Liver (tissue), 9 donors: Measurements from ENCODE around the gene ZFYVE27. TPM values are rescaled to one million over a fixed set of nuclear protein-coding genes. Genes with fewer than 3 reads are reported as not detected.
A peak's percentile ranks its signal among the peaks of the same experiment; 100 is the strongest.

Experiments used
- DNase-seq: peaks from one replicate; pipeline ENCODE4 v3.0.0-alpha.2; 2017; ENCODE audit warnings: low spot score
- H3K27ac ChIP-seq, 2 donors: one replicate each; pipeline ENCODE4 v1.7.0; 2013; ENCODE audit warnings: inconsistent platforms in 2 of 2, low read length in 2 of 2, control low read depth in 1 of 2, low read depth in 1 of 2, mild to moderate bottlenecking in 1 of 2
- H3K27me3 ChIP-seq, 4 donors: one replicate each; pipeline versions ENCODE4 v1.6.1 to v1.7.0; 2013; ENCODE audit warnings: low read length in 3 of 4, inconsistent platforms in 1 of 4, mild to moderate bottlenecking in 1 of 4, moderate library complexity in 1 of 4; ENCODE audit not compliant: control insufficient read depth in 4 of 4, insufficient read depth in 4 of 4
- H3K36me3 ChIP-seq, 4 donors: one replicate each; pipeline versions ENCODE4 v1.6.1 to v1.7.0; 2013; ENCODE audit warnings: low read length in 3 of 4, mild to moderate bottlenecking in 3 of 4, low read depth in 1 of 4, moderate library complexity in 1 of 4; ENCODE audit not compliant: control insufficient read depth in 4 of 4, insufficient read depth in 3 of 4
- H3K4me1 ChIP-seq, 4 donors: one replicate each; pipeline versions ENCODE4 v1.6.1 to v1.7.0; 2013; ENCODE audit warnings: low read length in 3 of 4, mild to moderate bottlenecking in 3 of 4, moderate library complexity in 1 of 4; ENCODE audit not compliant: control insufficient read depth in 4 of 4, insufficient read depth in 4 of 4
- H3K4me3 ChIP-seq, 3 donors: one replicate each; pipeline versions ENCODE4 v1.6.1 to v1.7.0; 2013; ENCODE audit warnings: low read length in 3 of 3, control low read depth in 1 of 3, low read depth in 1 of 3, mild to moderate bottlenecking in 1 of 3
- H3K9ac ChIP-seq, 2 donors: one replicate each; pipeline ENCODE4 v1.7.0; 2013; ENCODE audit warnings: low read length in 2 of 2, mild to moderate bottlenecking in 2 of 2, moderate library complexity in 2 of 2, control low read depth in 1 of 2, low read depth in 1 of 2
- H3K9me3 ChIP-seq, 4 donors: one replicate each; pipeline versions ENCODE4 v1.6.1 to v1.7.0; 2013; ENCODE audit warnings: low read length in 3 of 4; ENCODE audit not compliant: control insufficient read depth in 4 of 4
- EGR1 ChIP-seq, 2 donors: IDR thresholded peaks; 2 replicates each; pipeline ENCODE4 v1.6.1; 2016 to 2018; ENCODE audit warnings: antibody characterized with exemption in 2 of 2, low read depth in 2 of 2
- FOXA1 ChIP-seq: IDR thresholded peaks from 2 replicates; pipeline ENCODE4 v1.6.1; 2016; ENCODE audit warnings: antibody characterized with exemption
- FOXA2 ChIP-seq: IDR thresholded peaks from 2 replicates; pipeline ENCODE4 v1.6.1; 2016; ENCODE audit warnings: antibody characterized with exemption
- GABPA ChIP-seq, 2 donors: IDR thresholded peaks in 1 of 2; conservative IDR thresholded peaks in 1 of 2; 2 replicates each; pipeline ENCODE4 v1.6.1; 2016; ENCODE audit warnings: antibody characterized with exemption in 2 of 2, mild to moderate bottlenecking in 1 of 2, moderate library complexity in 1 of 2
- HNF4A ChIP-seq, 2 donors: conservative IDR thresholded peaks; 2 replicates each; pipeline ENCODE4 v1.6.1; 2016; ENCODE audit warnings: antibody characterized with exemption in 2 of 2, mild to moderate bottlenecking in 2 of 2
- HNF4G ChIP-seq: IDR thresholded peaks from 2 replicates; pipeline ENCODE4 v1.6.1; 2016; ENCODE audit warnings: antibody characterized with exemption
- JUND ChIP-seq, 2 donors: IDR thresholded peaks; 2 replicates each; pipeline ENCODE4 v1.6.1; 2016; ENCODE audit warnings: antibody characterized with exemption in 2 of 2
- NR2F2 ChIP-seq: IDR thresholded peaks from 2 replicates; pipeline ENCODE4 v1.6.1; 2016; ENCODE audit warnings: antibody characterized with exemption
- RAD21 ChIP-seq, 2 donors: IDR thresholded peaks; 2 replicates each; pipeline ENCODE4 v1.6.1; 2016; ENCODE audit warnings: antibody characterized with exemption in 2 of 2, mild to moderate bottlenecking in 2 of 2
- RXRA ChIP-seq, 2 donors: IDR thresholded peaks; 2 replicates each; pipeline ENCODE4 v1.6.1; 2017 to 2018; ENCODE audit warnings: antibody characterized with exemption in 2 of 2, mild to moderate bottlenecking in 1 of 2
- SP1 ChIP-seq: IDR thresholded peaks from 2 replicates; pipeline ENCODE4 v1.6.1; 2018; ENCODE audit warnings: antibody characterized with exemption, mild to moderate bottlenecking
- TAF1 ChIP-seq: conservative IDR thresholded peaks from 2 replicates; pipeline ENCODE4 v1.6.1; 2016; ENCODE audit warnings: antibody characterized with exemption, mild to moderate bottlenecking
- YY1 ChIP-seq: IDR thresholded peaks from 2 replicates; pipeline ENCODE4 v1.6.1; 2016; ENCODE audit warnings: antibody characterized with exemption, mild to moderate bottlenecking
- WGBS: extraction: QIAGEN DNeasy Blood & Tissue Kit; methylation state at CpG from one replicate; pipeline ENCODE4 v1.1.7; 2013; 5-methylcytosine and 5-hydroxymethylcytosine counted together
- polyA plus RNA-seq, 2 donors: library from polyadenylated mRNA; stranded (reverse) in 1 of 2; unstranded in 1 of 2; fragments of 200-250 nt in 1 of 2; fragments of >200 nt in 1 of 2; fragmentation: Nextera tagmentation in 1 of 2; extraction: Ambion mirVana in 1 of 2; gene quantifications; one replicate each; pipeline versions ENCODE4 v1.2.1 to v1.2.3, GENCODE V29; 2013 to 2015
- total RNA-seq, 2 donors: library from RNA; depleted of rRNA; stranded (reverse); fragments of >200 nt; gene quantifications; one replicate each; pipeline ENCODE4 v1.2.3, GENCODE V29; 2014
- TF ChIP-seq, protein P1 (sequence below): IDR thresholded peaks from 2 replicates; pipeline ENCODE4 v1.6.1; 2016; ENCODE audit warnings: antibody characterized with exemption, mild to moderate bottlenecking
- TF ChIP-seq, protein P2 (sequence below): IDR thresholded peaks from 2 replicates; pipeline ENCODE4 v1.6.1; 2016; ENCODE audit warnings: antibody characterized with exemption
- TF ChIP-seq, protein P3 (sequence below): fragments of 150-350 bp; IDR thresholded peaks from 2 replicates; pipeline ENCODE4 v1.5.1; 2017; ENCODE audit warnings: improper control_type of control experiment, low read depth, low read length; ENCODE audit not compliant: missing input control
- TF ChIP-seq, protein P4 (sequence below): IDR thresholded peaks from 2 replicates; pipeline ENCODE4 v1.6.1; 2016; ENCODE audit warnings: antibody characterized with exemption
- TF ChIP-seq, protein P5 (sequence below): IDR thresholded peaks from 2 replicates; pipeline ENCODE4 v1.6.1; 2016; ENCODE audit warnings: antibody characterized with exemption
- donor health status: healthy.
- donor health status: healthy.
- donor health status: healthy.
- donor health status: healthy.
- donor health status: healthy.

Gene ZFYVE27
- total and polyA plus RNA-seq, 4 donors: 10.2 to 25.9 (median 13.1) TPM

DNA sequence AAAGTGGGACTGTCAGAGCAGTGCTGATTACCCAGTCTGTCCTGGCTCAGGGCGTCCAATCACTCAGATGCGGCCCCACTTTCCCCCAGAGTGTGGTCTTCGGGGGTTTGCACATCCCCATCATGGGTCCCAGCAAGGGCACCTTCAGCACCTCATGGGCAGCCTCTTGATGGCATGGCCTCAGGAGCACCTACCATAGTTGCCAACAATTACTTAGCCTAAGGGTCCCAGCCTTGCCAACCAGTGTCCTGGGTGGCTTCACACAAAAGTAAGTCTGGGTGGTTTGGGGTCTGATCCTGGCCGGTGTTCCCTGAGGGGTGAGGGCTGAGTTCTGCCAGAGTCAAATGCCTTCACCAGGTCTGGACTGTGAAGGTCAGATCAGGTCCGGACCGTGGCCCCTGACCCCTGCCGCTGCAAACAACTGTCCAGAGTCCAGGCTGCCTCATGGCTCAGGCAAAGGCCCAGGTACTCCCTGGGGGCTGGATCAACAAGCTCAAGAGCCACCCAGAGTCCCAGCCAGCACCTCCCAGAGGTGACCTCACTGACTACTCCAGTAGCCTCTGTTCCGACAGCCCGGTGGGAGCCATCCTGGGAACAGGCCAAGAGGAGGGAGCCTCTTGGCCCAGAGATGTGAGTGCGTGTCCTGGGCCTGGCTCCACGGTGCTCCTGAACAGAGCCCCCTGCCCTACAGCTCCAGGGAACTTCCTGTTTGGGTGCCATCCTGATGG lies 29.6 kb upstream of the ZFYVE27 start:
- peak overlapping the region; percentile 55 to 69 for H3K27ac ChIP-seq
- peak; percentile 98 for TF ChIP-seq HNF4G
- TF ChIP-seq SP1: peak; percentile 92
- TF ChIP-seq, protein P1, sequence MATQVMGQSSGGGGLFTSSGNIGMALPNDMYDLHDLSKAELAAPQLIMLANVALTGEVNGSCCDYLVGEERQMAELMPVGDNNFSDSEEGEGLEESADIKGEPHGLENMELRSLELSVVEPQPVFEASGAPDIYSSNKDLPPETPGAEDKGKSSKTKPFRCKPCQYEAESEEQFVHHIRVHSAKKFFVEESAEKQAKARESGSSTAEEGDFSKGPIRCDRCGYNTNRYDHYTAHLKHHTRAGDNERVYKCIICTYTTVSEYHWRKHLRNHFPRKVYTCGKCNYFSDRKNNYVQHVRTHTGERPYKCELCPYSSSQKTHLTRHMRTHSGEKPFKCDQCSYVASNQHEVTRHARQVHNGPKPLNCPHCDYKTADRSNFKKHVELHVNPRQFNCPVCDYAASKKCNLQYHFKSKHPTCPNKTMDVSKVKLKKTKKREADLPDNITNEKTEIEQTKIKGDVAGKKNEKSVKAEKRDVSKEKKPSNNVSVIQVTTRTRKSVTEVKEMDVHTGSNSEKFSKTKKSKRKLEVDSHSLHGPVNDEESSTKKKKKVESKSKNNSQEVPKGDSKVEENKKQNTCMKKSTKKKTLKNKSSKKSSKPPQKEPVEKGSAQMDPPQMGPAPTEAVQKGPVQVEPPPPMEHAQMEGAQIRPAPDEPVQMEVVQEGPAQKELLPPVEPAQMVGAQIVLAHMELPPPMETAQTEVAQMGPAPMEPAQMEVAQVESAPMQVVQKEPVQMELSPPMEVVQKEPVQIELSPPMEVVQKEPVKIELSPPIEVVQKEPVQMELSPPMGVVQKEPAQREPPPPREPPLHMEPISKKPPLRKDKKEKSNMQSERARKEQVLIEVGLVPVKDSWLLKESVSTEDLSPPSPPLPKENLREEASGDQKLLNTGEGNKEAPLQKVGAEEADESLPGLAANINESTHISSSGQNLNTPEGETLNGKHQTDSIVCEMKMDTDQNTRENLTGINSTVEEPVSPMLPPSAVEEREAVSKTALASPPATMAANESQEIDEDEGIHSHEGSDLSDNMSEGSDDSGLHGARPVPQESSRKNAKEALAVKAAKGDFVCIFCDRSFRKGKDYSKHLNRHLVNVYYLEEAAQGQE: peak; percentile 55
- no peak for TF ChIP-seq TAF1
- peak; percentile 99 to 100 for TF ChIP-seq HNF4A (conservative IDR thresholded peaks at IDR 0.05)
- TF ChIP-seq GABPA (IDR thresholded peaks at IDR 0.05 in 1 of 2, conservative IDR thresholded peaks at IDR 0.05 in 1 of 2): no peak
- peak in 1 of 2 donors; percentile 50 for TF ChIP-seq RAD21 (IDR thresholded peaks at IDR 0.05)
- peak; percentile 43 for TF ChIP-seq YY1
- TF ChIP-seq, protein P2, sequence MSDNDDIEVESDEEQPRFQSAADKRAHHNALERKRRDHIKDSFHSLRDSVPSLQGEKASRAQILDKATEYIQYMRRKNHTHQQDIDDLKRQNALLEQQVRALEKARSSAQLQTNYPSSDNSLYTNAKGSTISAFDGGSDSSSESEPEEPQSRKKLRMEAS: peak; percentile 95
- TF ChIP-seq, protein P3, sequence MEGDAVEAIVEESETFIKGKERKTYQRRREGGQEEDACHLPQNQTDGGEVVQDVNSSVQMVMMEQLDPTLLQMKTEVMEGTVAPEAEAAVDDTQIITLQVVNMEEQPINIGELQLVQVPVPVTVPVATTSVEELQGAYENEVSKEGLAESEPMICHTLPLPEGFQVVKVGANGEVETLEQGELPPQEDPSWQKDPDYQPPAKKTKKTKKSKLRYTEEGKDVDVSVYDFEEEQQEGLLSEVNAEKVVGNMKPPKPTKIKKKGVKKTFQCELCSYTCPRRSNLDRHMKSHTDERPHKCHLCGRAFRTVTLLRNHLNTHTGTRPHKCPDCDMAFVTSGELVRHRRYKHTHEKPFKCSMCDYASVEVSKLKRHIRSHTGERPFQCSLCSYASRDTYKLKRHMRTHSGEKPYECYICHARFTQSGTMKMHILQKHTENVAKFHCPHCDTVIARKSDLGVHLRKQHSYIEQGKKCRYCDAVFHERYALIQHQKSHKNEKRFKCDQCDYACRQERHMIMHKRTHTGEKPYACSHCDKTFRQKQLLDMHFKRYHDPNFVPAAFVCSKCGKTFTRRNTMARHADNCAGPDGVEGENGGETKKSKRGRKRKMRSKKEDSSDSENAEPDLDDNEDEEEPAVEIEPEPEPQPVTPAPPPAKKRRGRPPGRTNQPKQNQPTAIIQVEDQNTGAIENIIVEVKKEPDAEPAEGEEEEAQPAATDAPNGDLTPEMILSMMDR: no peak
- TF ChIP-seq, protein P4, sequence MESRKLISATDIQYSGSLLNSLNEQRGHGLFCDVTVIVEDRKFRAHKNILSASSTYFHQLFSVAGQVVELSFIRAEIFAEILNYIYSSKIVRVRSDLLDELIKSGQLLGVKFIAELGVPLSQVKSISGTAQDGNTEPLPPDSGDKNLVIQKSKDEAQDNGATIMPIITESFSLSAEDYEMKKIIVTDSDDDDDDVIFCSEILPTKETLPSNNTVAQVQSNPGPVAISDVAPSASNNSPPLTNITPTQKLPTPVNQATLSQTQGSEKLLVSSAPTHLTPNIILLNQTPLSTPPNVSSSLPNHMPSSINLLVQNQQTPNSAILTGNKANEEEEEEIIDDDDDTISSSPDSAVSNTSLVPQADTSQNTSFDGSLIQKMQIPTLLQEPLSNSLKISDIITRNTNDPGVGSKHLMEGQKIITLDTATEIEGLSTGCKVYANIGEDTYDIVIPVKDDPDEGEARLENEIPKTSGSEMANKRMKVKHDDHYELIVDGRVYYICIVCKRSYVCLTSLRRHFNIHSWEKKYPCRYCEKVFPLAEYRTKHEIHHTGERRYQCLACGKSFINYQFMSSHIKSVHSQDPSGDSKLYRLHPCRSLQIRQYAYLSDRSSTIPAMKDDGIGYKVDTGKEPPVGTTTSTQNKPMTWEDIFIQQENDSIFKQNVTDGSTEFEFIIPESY: peak; percentile 40
- peak; percentile 50 to 60 for TF ChIP-seq JUND (IDR thresholded peaks at IDR 0.05)
- TF ChIP-seq FOXA1: no peak
- peak; percentile 89 for TF ChIP-seq NR2F2
- TF ChIP-seq, protein P5, sequence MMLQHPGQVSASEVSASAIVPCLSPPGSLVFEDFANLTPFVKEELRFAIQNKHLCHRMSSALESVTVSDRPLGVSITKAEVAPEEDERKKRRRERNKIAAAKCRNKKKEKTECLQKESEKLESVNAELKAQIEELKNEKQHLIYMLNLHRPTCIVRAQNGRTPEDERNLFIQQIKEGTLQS: no peak
- peak; percentile 75 for TF ChIP-seq FOXA2
- TF ChIP-seq EGR1 (IDR thresholded peaks at IDR 0.05; ENCODE audit: low read depth in 2 of 2): peak in 1 of 2 donors; percentile 50
- TF ChIP-seq RXRA (IDR thresholded peaks at IDR 0.05): peak; percentile 94 to 97
- H3K27me3 ChIP-seq: no peaks in the 10 kb centered on the region
- H3K36me3 ChIP-seq: no peaks in the 10 kb centered on the region
- no peak overlapping the region for H3K4me3 ChIP-seq
- H3K9ac ChIP-seq: no peak overlapping the region
- no peaks in the 10 kb centered on the region for H3K9me3 ChIP-seq
- peak; percentile 66 for DNase-seq
- peaks cover 4 to 14% (median 10%) of the 10 kb centered on the region in 4 donors for H3K4me1 ChIP-seq
- 57% methylated on average over 11 of the region's 11 CpGs for WGBS
